ENCODE data around the gene SYT14.

- TF ChIP-seq CTCF (IDR thresholded peaks at IDR 0.05) (no peak), POLR2A (IDR thresholded peaks at IDR 0.05) (no peak)
Observed at GRCh38 chr1:210117198-210117597, 179.2 kb downstream of the SYT14 start.

Data from heart left ventricle (tissue), 13 donors.